Measurements from ENCODE around the gene THEM5. TPM values are rescaled to one million over a fixed set of nuclear protein-coding genes. Genes with fewer than 3 reads are reported as not detected.

Gene THEM5
- total RNA-seq, 1 experiment from 2014 or later: not detected

GRCh38 chr1:151837197-151837596, 16.3 kb downstream of the THEM5 start:
- peak overlapping the region; percentile 77 for H3K4me2 ChIP-seq
- no TSS peak for BruUV-seq (replicated peaks)
- no peaks in the 10 kb centered on the region for H3K27me3 ChIP-seq (ENCODE audit: insufficient read depth, low read depth)
- H2AFZ ChIP-seq: no peak overlapping the region
- POLR2A ChIA-PET (ENCODE audit: unreplicated experiment): interaction anchor here (0.6 kb wide), 1 partner anchor 1926 kb away, joined by 6 read pairs; no protein-coding TSS in a partner anchor
- intact Hi-C loops (cut with micrococcal nuclease; ENCODE audit: unreplicated experiment): loop anchor here (2.0 to 10.0 kb wide), 6 partner anchors 75 to 640 kb away; partner anchors contain the start of genes MRPL9, TUFT1 and ZNF687
- CTCF ChIA-PET: interaction anchor here (0.6 to 1.2 kb wide), 7 partner anchors 77 to 1232 kb away, joined by 3 to 8 read pairs (median 5); no protein-coding TSS in a partner anchor
- peaks cover 18% of the 10 kb centered on the region; the same call in 1 of the 2 replicates for H3K79me2 ChIP-seq (ENCODE audit: low read depth)
- H3K4me1 ChIP-seq (replicated peaks; ENCODE audit: insufficient read depth): peaks cover 43% of the 10 kb centered on the region
- H4K20me1 ChIP-seq (ENCODE audit: insufficient read depth): no peaks in the 10 kb centered on the region
- H3F3A ChIP-seq (ENCODE audit: insufficient read depth, low read depth): peaks cover 32% of the 10 kb centered on the region
- no peaks in the 10 kb centered on the region for H3K9me3 ChIP-seq (ENCODE audit: insufficient read depth, low read depth)
- peak overlapping the region; percentile 12; the same call in 1 of the 2 replicates for H3K27ac ChIP-seq
- TF ChIP-seq, protein P1, sequence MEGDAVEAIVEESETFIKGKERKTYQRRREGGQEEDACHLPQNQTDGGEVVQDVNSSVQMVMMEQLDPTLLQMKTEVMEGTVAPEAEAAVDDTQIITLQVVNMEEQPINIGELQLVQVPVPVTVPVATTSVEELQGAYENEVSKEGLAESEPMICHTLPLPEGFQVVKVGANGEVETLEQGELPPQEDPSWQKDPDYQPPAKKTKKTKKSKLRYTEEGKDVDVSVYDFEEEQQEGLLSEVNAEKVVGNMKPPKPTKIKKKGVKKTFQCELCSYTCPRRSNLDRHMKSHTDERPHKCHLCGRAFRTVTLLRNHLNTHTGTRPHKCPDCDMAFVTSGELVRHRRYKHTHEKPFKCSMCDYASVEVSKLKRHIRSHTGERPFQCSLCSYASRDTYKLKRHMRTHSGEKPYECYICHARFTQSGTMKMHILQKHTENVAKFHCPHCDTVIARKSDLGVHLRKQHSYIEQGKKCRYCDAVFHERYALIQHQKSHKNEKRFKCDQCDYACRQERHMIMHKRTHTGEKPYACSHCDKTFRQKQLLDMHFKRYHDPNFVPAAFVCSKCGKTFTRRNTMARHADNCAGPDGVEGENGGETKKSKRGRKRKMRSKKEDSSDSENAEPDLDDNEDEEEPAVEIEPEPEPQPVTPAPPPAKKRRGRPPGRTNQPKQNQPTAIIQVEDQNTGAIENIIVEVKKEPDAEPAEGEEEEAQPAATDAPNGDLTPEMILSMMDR (conservative IDR thresholded peaks at IDR 0.05): no peak
- TF ChIP-seq EZH2 (IDR thresholded peaks at IDR 0.05; ENCODE audit: low read depth): no peak
- no peak overlapping the region for H3K4me3 ChIP-seq
- H3K9me2 ChIP-seq (ENCODE audit: insufficient read depth): no peaks in the 10 kb centered on the region
- DNase-seq: peak in 1 of 2 experiments; percentile 34
- H3K36me3 ChIP-seq (ENCODE audit: low read depth): no peaks in the 10 kb centered on the region

GRCh38 chr1:151835596-151835995, 17.9 kb downstream of the THEM5 start:
- no peak overlapping the region for H3K27ac ChIP-seq
- intact Hi-C loops (cut with micrococcal nuclease; ENCODE audit: unreplicated experiment): loop anchor here (5.0 to 10.0 kb wide), 4 partner anchors 73 to 551 kb away; partner anchors contain the start of genes MRPL9 and ZNF687
- no peak overlapping the region for H3K4me2 ChIP-seq
- H4K20me1 ChIP-seq (ENCODE audit: insufficient read depth): no peaks in the 10 kb centered on the region
- POLR2A ChIA-PET (ENCODE audit: unreplicated experiment): no interaction called here
- 0 out of 2 replicates have a peak, but pooled peaks cover 6% of the 10 kb centered on the region for H3K79me2 ChIP-seq (ENCODE audit: low read depth)
- H3K36me3 ChIP-seq (ENCODE audit: low read depth): no peaks in the 10 kb centered on the region
- H3K9me2 ChIP-seq (ENCODE audit: insufficient read depth): no peaks in the 10 kb centered on the region
- H3K4me1 ChIP-seq (replicated peaks; ENCODE audit: insufficient read depth): peaks cover 41% of the 10 kb centered on the region
- H2AFZ ChIP-seq: no peak overlapping the region
- peaks cover 25% of the 10 kb centered on the region for H3F3A ChIP-seq (ENCODE audit: insufficient read depth, low read depth)
- H3K27me3 ChIP-seq (ENCODE audit: insufficient read depth, low read depth): no peaks in the 10 kb centered on the region
- CTCF ChIA-PET: interaction anchor here (0.6 to 1.2 kb wide), 4 partner anchors 141 to 508 kb away, joined by 3 to 4 read pairs (median 3); partner anchors contain the start of gene PI4KB
- TF ChIP-seq EZH2 (IDR thresholded peaks at IDR 0.05; ENCODE audit: low read depth): no peak
- TF ChIP-seq, protein P1 (conservative IDR thresholded peaks at IDR 0.05): no peak
- BruUV-seq (replicated peaks): no TSS peak
- H3K9me3 ChIP-seq (ENCODE audit: insufficient read depth, low read depth): no peaks in the 10 kb centered on the region
- no peak overlapping the region for H3K4me3 ChIP-seq
- no peak for DNase-seq

DNA sequence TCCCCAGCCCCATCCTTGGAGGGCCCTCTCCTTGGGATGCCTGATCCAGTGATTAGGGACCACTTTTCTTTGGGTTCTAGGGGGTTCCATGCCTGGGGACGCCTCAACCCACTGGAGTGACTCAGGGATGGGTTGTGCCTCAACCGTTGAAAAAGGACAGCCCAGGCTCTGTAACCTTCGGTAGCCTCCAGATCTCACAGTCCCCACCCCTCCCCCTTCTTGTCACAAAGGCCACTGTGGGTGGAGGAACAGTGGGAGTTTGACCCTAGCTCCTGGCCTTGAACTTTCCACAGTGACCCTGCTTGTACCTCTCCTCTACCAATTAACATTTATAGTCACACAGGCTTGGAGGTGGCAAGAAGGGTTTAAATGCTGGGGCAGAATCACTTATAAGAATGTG, 19.3 kb downstream of the THEM5 start:
- Histone ChIP-seq H3K27me3 (ENCODE audit: insufficient read depth, low read depth) (no peaks in the 10 kb centered on the region), H4K20me1 (ENCODE audit: insufficient read depth) (no peaks in the 10 kb centered on the region), H3F3A (ENCODE audit: insufficient read depth, low read depth) (peaks cover 15% of the 10 kb centered on the region), H3K36me3 (ENCODE audit: low read depth) (no peaks in the 10 kb centered on the region), H3K27ac (no peak overlapping the region), H3K4me1 (replicated peaks; ENCODE audit: insufficient read depth) (peaks cover 43% of the 10 kb centered on the region), H3K9me2 (ENCODE audit: insufficient read depth) (no peaks in the 10 kb centered on the region), H3K9me3 (ENCODE audit: insufficient read depth, low read depth) (no peaks in the 10 kb centered on the region), H3K4me2 (no peak overlapping the region), H3K79me2 (ENCODE audit: low read depth) (0 out of 2 replicates have a peak, but pooled peaks cover 5% of the 10 kb centered on the region), H2AFZ (no peak overlapping the region), H3K4me3 (no peak overlapping the region)
- DNase-seq: no peak
- BruUV-seq (replicated peaks): no TSS peak
- TF ChIP-seq, protein P1 (conservative IDR thresholded peaks at IDR 0.05): no peak
- no peak for TF ChIP-seq EZH2 (IDR thresholded peaks at IDR 0.05; ENCODE audit: low read depth)
- ChIA-PET CTCF (interaction anchor here (1.1 kb wide), 1 partner anchor 734 kb away, joined by 3 read pairs; no protein-coding TSS in a partner anchor), POLR2A (ENCODE audit: unreplicated experiment) (no interaction called here)
- intact Hi-C loops (cut with micrococcal nuclease; ENCODE audit: unreplicated experiment): loop anchor here (10.0 kb wide), 1 partner anchor 549 kb away; the partner anchor contains the start of gene ZNF687

Data from PC-9 (cell line).